GM23338 (cell line): ENCODE measurements around the gene ELOB. TPM values are rescaled to one million over a fixed set of nuclear protein-coding genes. Genes with fewer than 3 reads are reported as not detected.

Source experiments
- ATAC-seq: fragments of 200-7000 bp; cut with Tn5 transposase; 3 replicates; pipeline ENCODE4 v1.9.1; 2020
- DNase-seq: peaks from one replicate; pipeline ENCODE4 v3.0.0-alpha.2; 2015; ENCODE audit warnings: low spot score
- H2AFZ ChIP-seq: fragments of 200-600 bp; sonication (generic); 2 replicates; pipeline ENCODE4 v1.8.0; 2016; ENCODE audit warnings: antibody characterized with exemption, mild to moderate bottlenecking, moderate library complexity
- H3F3A ChIP-seq: fragments of 200-600 bp; sonication (generic); replicated peaks from 2 replicates; pipeline ENCODE4 v1.8.0; 2017; ENCODE audit warnings: antibody characterized with exemption, mixed run types, low read depth
- H3K27ac ChIP-seq: fragments of 200-600 bp; sonication (generic); 2 replicates; pipeline ENCODE4 v1.6.1; 2016; ENCODE audit warnings: low read depth
- H3K27me3 ChIP-seq: fragments of 200-600 bp; sonication (generic); 2 replicates; pipeline ENCODE4 v1.8.0; 2016; ENCODE audit warnings: mild to moderate bottlenecking, mixed run types, moderate library complexity; ENCODE audit not compliant: insufficient read depth
- H3K36me3 ChIP-seq: fragments of 200-600 bp; sonication (generic); 2 replicates; pipeline ENCODE4 v1.8.0; 2016; ENCODE audit warnings: mild to moderate bottlenecking; ENCODE audit not compliant: insufficient read depth
- H3K4me1 ChIP-seq: fragments of 200-600 bp; sonication (generic); 2 replicates; pipeline ENCODE4 v1.8.0; 2016; ENCODE audit warnings: mild to moderate bottlenecking, moderate library complexity; ENCODE audit not compliant: insufficient read depth
- H3K4me2 ChIP-seq: fragments of 200-600 bp; sonication (generic); 2 replicates; pipeline ENCODE4 v1.7.1; 2017; ENCODE audit warnings: mixed run types
- H3K4me3 ChIP-seq: fragments of 200-600 bp; sonication (generic); 2 replicates; pipeline ENCODE4 v1.6.1; 2016; ENCODE audit warnings: mixed run types
- H3K79me2 ChIP-seq: fragments of 200-600 bp; sonication (generic); replicated peaks from 2 replicates; pipeline ENCODE4 v1.8.0; 2017; ENCODE audit warnings: mild to moderate bottlenecking; ENCODE audit not compliant: insufficient read depth
- H3K9me2 ChIP-seq: fragments of 200-600 bp; sonication (generic); 2 replicates; pipeline ENCODE4 v1.8.0; 2017; ENCODE audit not compliant: insufficient read depth
- H4K20me1 ChIP-seq: fragments of 200-600 bp; sonication (generic); replicated peaks from 2 replicates; pipeline ENCODE4 v1.8.0; 2017; ENCODE audit warnings: mild to moderate bottlenecking; ENCODE audit not compliant: insufficient read depth
- H3K27ac Mint-ChIP-seq: 2 replicates; pipeline ENCODE4 v1.8.0; 2020; ENCODE audit warnings: inconsistent platforms, mild to moderate bottlenecking, moderate library complexity, mixed read lengths
- H3K27me3 Mint-ChIP-seq: 3 replicates; pipeline ENCODE4 v1.8.0; 2022; ENCODE audit warnings: low read depth, mild to moderate bottlenecking, moderate library complexity, mixed read lengths, inconsistent platforms; ENCODE audit not compliant: insufficient read depth, poor library complexity
- H3K36me3 Mint-ChIP-seq: 3 replicates; pipeline ENCODE4 v1.8.0; 2021; ENCODE audit warnings: low read depth, mild to moderate bottlenecking, inconsistent platforms, moderate library complexity, mixed read lengths
- H3K4me1 Mint-ChIP-seq: 3 replicates; pipeline ENCODE4 v1.8.0; 2020; ENCODE audit warnings: mild to moderate bottlenecking, inconsistent platforms, mixed read lengths
- H3K4me3 Mint-ChIP-seq: 3 replicates; pipeline ENCODE4 v1.8.0; 2021; ENCODE audit warnings: moderate library complexity, mild to moderate bottlenecking, inconsistent platforms, mixed read lengths
- H3K9me3 Mint-ChIP-seq: 3 replicates; pipeline ENCODE4 v1.8.0; 2020; ENCODE audit warnings: moderate library complexity, mild to moderate bottlenecking, inconsistent platforms, mixed read lengths
- EZH2phosphoT487 ChIP-seq: fragments of 200-600 bp; sonication (generic); IDR thresholded peaks from one replicate; pipeline ENCODE4 v1.8.1; 2018; ENCODE audit warnings: antibody characterized with exemption; ENCODE audit not compliant: unreplicated experiment
- JUNB ChIP-seq: IDR thresholded peaks from one replicate; pipeline ENCODE4 v1.6.1; 2016; ENCODE audit warnings: antibody characterized with exemption; ENCODE audit not compliant: unreplicated experiment
- REST ChIP-seq: IDR thresholded peaks from one replicate; pipeline ENCODE4 v1.6.1; 2018; ENCODE audit warnings: antibody characterized with exemption; ENCODE audit not compliant: unreplicated experiment
- ZNF114 ChIP-seq: fragments of 250-450 bp; sonication (Bioruptor Pico); IDR thresholded peaks from 2 replicates; pipeline ENCODE4 v1.5.0; 2020; ENCODE audit warnings: mild to moderate bottlenecking, moderate library complexity
- ZNF462 ChIP-seq: fragments of 250-450 bp; sonication (Bioruptor Pico); IDR thresholded peaks from 2 replicates; pipeline ENCODE4 v1.5.0; 2020; ENCODE audit warnings: mild to moderate bottlenecking, moderate library complexity
- polyA plus RNA-seq: library from polyadenylated mRNA; unstranded; fragments of >200 nt; fragmentation: Nextera tagmentation; extraction: Ambion mirVana; gene quantifications from 2 replicates; pipeline ENCODE4 v1.2.1, GENCODE V29; 2016
- total RNA-seq: library from RNA; depleted of rRNA; stranded (reverse); fragments of >200 nt; shearing (Covaris generic); gene quantifications from 2 replicates; pipeline ENCODE4 v1.2.3, GENCODE V29; 2014

Gene ELOB
- total and polyA plus RNA-seq, 2 experiments from 2014 or later: 278 to 756 TPM

GRCh38 chr16:2753733-2754020 lies 23.4 kb downstream of the ELOB start:
- Histone ChIP-seq H3K79me2 (peaks cover 74% of the 10 kb centered on the region), H3K27ac (peak overlapping the region; percentile 99), H3K9me2 (no peaks in the 10 kb centered on the region), H3K36me3 (peaks cover 16% of the 10 kb centered on the region), H2AFZ (no peak overlapping the region), H4K20me1 (peaks cover 47% of the 10 kb centered on the region), H3K4me2 (peak overlapping the region; percentile 100), H3F3A (peaks cover 55% of the 10 kb centered on the region), H3K4me3 (peak overlapping the region; percentile 99), H3K27me3 (no peaks in the 10 kb centered on the region), H3K4me1 (peaks cover 25% of the 10 kb centered on the region)
- peaks cover under 1% of the 10 kb centered on the region for H3K9me3 Mint-ChIP-seq
- H3K4me1 Mint-ChIP-seq: peaks cover 35% of the 10 kb centered on the region
- H3K36me3 Mint-ChIP-seq: peaks cover 65% of the 10 kb centered on the region
- DNase-seq (no peak), ATAC-seq (no peak)
- peak overlapping the region; percentile 93 for H3K4me3 Mint-ChIP-seq
- H3K27ac Mint-ChIP-seq: peak overlapping the region; percentile 95
- H3K27me3 Mint-ChIP-seq: peaks cover 20% of the 10 kb centered on the region
- TF ChIP-seq ZNF114 (CRISPR knock-in tag) (no peak), REST (no peak), ZNF462 (CRISPR knock-in tag) (no peak), EZH2phosphoT487 (no peak), JUNB (no peak)
